Measurements from ENCODE around the gene FBRSL1.

DNA sequence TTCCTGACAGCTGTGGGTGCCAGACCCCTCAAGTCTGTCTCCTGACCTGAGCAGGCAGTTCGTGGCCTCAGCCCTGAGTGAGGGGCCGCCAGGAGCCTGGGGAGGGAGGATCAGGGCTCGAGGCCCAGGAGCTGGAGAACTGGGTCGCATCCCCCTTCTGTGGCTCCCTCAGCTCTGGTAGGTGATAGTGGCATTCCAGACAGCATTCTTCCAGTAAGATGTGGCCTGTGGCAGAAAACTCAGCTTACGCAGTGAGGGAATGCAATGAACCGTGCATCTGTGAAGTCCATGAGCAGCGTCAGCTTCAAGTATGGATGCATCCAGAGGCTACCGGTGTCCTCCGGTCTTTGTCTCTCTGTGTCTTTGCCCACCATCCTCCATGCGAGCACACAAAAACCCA is 28.4 kb upstream of the FBRSL1 start:
- TF ChIP-seq, protein P1, sequence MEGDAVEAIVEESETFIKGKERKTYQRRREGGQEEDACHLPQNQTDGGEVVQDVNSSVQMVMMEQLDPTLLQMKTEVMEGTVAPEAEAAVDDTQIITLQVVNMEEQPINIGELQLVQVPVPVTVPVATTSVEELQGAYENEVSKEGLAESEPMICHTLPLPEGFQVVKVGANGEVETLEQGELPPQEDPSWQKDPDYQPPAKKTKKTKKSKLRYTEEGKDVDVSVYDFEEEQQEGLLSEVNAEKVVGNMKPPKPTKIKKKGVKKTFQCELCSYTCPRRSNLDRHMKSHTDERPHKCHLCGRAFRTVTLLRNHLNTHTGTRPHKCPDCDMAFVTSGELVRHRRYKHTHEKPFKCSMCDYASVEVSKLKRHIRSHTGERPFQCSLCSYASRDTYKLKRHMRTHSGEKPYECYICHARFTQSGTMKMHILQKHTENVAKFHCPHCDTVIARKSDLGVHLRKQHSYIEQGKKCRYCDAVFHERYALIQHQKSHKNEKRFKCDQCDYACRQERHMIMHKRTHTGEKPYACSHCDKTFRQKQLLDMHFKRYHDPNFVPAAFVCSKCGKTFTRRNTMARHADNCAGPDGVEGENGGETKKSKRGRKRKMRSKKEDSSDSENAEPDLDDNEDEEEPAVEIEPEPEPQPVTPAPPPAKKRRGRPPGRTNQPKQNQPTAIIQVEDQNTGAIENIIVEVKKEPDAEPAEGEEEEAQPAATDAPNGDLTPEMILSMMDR (IDR thresholded peaks at IDR 0.05 in 8 of 11, conservative IDR thresholded peaks at IDR 0.05 in 3 of 11): no peak
- TF ChIP-seq POLR2A (IDR thresholded peaks at IDR 0.05): no peak
